ENCODE results near the gene CBY1. TPM values are rescaled to one million over a fixed set of nuclear protein-coding genes. Genes with fewer than 3 reads are reported as not detected.

CBY1 gene
- total RNA-seq, 6 experiments from 2014 or later: 21.9 to 32.4 (median 25.9) TPM

- TF ChIP-seq, protein P1, sequence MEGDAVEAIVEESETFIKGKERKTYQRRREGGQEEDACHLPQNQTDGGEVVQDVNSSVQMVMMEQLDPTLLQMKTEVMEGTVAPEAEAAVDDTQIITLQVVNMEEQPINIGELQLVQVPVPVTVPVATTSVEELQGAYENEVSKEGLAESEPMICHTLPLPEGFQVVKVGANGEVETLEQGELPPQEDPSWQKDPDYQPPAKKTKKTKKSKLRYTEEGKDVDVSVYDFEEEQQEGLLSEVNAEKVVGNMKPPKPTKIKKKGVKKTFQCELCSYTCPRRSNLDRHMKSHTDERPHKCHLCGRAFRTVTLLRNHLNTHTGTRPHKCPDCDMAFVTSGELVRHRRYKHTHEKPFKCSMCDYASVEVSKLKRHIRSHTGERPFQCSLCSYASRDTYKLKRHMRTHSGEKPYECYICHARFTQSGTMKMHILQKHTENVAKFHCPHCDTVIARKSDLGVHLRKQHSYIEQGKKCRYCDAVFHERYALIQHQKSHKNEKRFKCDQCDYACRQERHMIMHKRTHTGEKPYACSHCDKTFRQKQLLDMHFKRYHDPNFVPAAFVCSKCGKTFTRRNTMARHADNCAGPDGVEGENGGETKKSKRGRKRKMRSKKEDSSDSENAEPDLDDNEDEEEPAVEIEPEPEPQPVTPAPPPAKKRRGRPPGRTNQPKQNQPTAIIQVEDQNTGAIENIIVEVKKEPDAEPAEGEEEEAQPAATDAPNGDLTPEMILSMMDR (IDR thresholded peaks at IDR 0.05): no peak
- no peak for DNase-seq
- H3K4me3 Mint-ChIP-seq: peak overlapping the region; percentile 92
- H3K36me3 Mint-ChIP-seq (ENCODE audit: low read depth): peaks cover 9% of the 10 kb centered on the region
- peaks cover 45% of the 10 kb centered on the region for H3K4me1 Mint-ChIP-seq (ENCODE audit: low read depth)
- H3K27me3 Mint-ChIP-seq (ENCODE audit: insufficient read depth): peaks cover 6% of the 10 kb centered on the region
- H3K27ac Mint-ChIP-seq: peak overlapping the region; percentile 90
- no peaks in the 10 kb centered on the region for H3K9me3 Mint-ChIP-seq
These were observed 48.3 kb downstream of the CBY1 start for GRCh38 chr22:38704654-38705234.

DNA sequence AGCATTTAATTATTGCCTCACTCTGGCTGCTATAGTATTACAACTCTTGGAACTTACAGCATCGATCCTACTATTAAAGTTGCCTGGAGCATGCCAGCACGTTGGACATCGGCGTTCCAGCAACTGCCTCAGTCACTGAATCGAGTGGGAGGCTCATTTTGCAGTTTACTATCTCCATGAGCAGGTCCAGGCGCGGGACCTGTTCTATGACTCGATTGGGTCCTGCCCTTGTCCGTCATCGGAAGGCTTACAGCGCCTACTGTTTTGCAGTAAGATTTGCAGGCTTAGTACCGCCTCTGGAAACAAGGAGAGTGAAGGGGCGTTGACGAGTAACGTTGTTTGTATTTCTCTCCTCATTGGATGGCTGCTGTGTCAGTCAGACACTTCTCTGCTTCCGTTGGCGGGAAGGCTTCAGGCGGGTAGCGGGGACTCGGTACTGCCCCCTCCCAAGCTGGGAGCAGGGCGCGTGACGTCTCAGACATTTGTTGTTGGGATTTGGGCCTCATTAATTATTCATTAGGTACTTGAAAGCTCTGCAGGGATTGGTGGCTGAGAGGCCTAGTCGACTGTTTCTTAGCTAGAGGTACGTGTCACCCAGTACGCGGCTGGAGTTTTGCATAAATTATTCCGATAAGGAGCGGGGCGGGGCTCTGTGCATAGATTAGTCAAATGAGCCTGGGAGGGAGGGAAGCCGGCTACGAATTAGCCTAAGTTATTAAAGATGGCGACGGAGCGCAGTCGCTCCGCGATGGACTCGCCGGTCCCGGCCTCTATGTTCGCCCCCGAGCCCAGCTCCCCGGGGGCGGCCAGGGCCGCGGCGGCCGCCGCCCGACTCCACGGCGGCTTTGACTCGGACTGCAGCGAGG lies 49.0 kb downstream of the CBY1 start, which contains the start of gene GTPBP1:
GTPBP1 (plus strand) TSS at position 710 of the 866 bp plus-strand sequence; CDS start at position 722, 12 bp downstream.
- Mint-ChIP-seq H3K9me3 (no peaks in the 10 kb centered on the region), H3K36me3 (ENCODE audit: low read depth) (peaks cover 5% of the 10 kb centered on the region), H3K27ac (peak within 1 kb of the TSS; percentile 95), H3K4me1 (ENCODE audit: low read depth) (peaks cover 43% of the 10 kb centered on the region), H3K27me3 (ENCODE audit: insufficient read depth) (peaks cover 4% of the 10 kb centered on the region), H3K4me3 (peak within 1 kb of the TSS; percentile 98)
- TF ChIP-seq, protein P1 (IDR thresholded peaks at IDR 0.05): peak; percentile 46
- DNase-seq: peak; percentile 100

DNA sequence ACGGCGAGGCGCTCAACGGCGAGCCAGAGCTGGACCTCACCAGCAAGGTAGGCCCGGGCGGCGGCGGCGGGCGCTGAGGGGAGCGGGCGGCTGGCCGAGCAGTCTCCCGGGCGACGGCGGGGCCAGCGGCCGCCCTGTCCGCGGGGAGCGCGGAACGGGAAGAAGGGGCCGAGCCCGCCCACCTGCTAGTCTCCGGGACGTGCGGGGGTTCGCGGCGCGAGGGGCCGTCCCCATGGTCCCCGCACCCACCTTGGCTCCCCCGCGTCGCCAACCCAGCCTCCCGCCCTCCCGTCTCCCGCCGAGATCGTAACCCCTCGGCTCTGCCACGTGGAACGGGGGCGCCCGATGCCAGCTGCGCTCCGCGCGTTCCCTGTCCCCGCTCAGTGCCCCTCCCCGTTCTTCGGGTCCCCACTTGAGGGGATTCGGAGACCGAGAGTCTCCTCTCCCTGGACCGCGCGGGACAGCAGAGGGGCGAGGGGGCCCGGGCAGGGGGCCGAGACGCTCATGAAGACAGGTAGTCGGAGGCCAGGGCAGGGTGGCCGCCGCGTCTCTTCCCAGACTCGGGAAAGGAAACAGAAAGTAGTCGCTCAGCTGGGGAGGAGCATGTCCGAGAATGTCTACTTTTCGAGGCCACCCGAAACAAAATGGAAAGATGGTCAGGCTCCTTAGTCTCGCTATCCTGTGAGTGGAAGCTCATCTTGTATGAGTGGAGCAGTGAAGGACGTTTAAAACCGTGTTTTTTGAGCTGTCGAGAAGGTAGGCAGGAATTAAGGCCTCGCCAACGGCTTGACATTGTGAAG lies 49.9 kb downstream of the CBY1 start:
- Mint-ChIP-seq H3K27ac (peak overlapping the region; percentile 95), H3K4me1 (ENCODE audit: low read depth) (peaks cover 50% of the 10 kb centered on the region), H3K36me3 (ENCODE audit: low read depth) (peaks cover 5% of the 10 kb centered on the region), H3K9me3 (no peaks in the 10 kb centered on the region), H3K4me3 (peak overlapping the region; percentile 98), H3K27me3 (ENCODE audit: insufficient read depth) (peaks cover 3% of the 10 kb centered on the region)
- TF ChIP-seq, protein P1 (IDR thresholded peaks at IDR 0.05): no peak
- DNase-seq: peak; percentile 17

DNA sequence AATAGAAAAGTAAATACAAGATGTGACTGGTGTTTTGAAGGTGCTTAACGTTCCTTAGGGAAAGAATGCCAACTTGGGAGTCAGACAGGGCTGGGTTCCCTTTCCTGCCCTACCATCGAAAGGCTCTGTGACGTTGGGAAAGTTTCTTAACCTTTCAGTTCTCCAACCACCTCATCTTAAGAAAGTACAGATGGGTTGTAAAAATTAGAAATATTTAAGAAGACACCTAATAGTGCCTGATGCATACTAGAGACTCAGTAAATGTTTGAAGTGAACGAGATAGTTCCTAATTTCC lies 50.4 kb downstream of the CBY1 start:
- Mint-ChIP-seq H3K36me3 (ENCODE audit: low read depth) (peaks cover 5% of the 10 kb centered on the region), H3K27ac (peak overlapping the region; percentile 95)
- DNase-seq: no peak

DNA sequence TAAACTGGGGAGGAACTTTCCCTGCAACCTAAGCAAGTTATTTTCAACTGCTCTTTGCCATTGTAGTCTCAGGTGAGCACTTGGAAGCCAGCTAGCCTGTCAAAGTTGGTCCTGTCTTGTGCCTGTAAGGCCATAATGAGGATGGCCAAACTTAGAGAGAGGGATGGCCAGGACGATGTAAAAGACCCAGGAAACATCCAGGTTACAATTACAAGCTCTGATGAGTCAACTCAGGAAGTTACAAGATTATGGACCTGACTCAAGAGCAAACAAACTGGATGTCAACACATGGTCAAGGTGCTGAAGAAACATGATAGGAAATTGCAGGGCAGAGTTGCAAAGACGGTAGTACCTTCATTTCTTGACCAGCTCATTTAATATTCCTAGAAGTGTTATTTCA lies 50.9 kb downstream of the CBY1 start:
- DNase-seq: peak; percentile 55
- TF ChIP-seq, protein P1 (IDR thresholded peaks at IDR 0.05): no peak
- Mint-ChIP-seq H3K27ac (peak overlapping the region; percentile 95), H3K36me3 (ENCODE audit: low read depth) (peaks cover 9% of the 10 kb centered on the region), H3K4me1 (ENCODE audit: low read depth) (peaks cover 50% of the 10 kb centered on the region), H3K27me3 (ENCODE audit: insufficient read depth) (no peaks in the 10 kb centered on the region), H3K4me3 (peak overlapping the region; percentile 98), H3K9me3 (no peaks in the 10 kb centered on the region)

More for the DNA sequence above, 50.4 kb downstream of the CBY1 start:
- Mint-ChIP-seq H3K4me1 (ENCODE audit: low read depth) (peaks cover 46% of the 10 kb centered on the region), H3K9me3 (no peaks in the 10 kb centered on the region), H3K27me3 (ENCODE audit: insufficient read depth) (no peaks in the 10 kb centered on the region), H3K4me3 (peak overlapping the region; percentile 98)
- TF ChIP-seq, protein P1 (IDR thresholded peaks at IDR 0.05): no peak
